Esophagus muscularis mucosa (tissue), 4 donors: ENCODE measurements around the gene PLEKHA6. TPM values are rescaled to one million over a fixed set of nuclear protein-coding genes. Genes with fewer than 3 reads are reported as not detected.

Source experiments
- DNase-seq: peaks from one replicate; pipeline ENCODE4 v3.0.0-alpha.2; 2017; ENCODE audit errors: extremely low spot score
- H3K27ac ChIP-seq, 4 donors: fragments of 200-600 bp; sonication (generic); replicated peaks in 1 of 4; 1 replicate in 3 of 4; 2 replicates in 1 of 4; pipeline ENCODE4 v1.5.1; 2016 to 2019; ENCODE audit warnings: mild to moderate bottlenecking in 1 of 4
- H3K27me3 ChIP-seq, 4 donors: fragments of 200-600 bp; sonication (generic); one replicate each; pipeline versions ENCODE4 v1.5.1 to v1.6.0; 2016 to 2019
- H3K36me3 ChIP-seq, 4 donors: fragments of 200-600 bp; sonication (generic); one replicate each; pipeline ENCODE4 v1.5.1; 2016 to 2019
- H3K4me1 ChIP-seq, 4 donors: fragments of 200-600 bp; sonication (generic); one replicate each; pipeline ENCODE4 v1.5.1; 2016 to 2019
- H3K4me3 ChIP-seq, 4 donors: fragments of 200-600 bp; sonication (generic); 1 replicate in 2 of 4; 2 replicates in 2 of 4; pipeline ENCODE4 v1.5.1; 2016 to 2019; ENCODE audit warnings: mild to moderate bottlenecking in 4 of 4, moderate library complexity in 1 of 4
- H3K9me3 ChIP-seq, 4 donors: fragments of 200-600 bp; sonication (generic); 1 replicate in 3 of 4; 2 replicates in 1 of 4; pipeline ENCODE4 v1.5.1; 2016 to 2019
- CTCF ChIP-seq, 3 experiments: fragments of 200-600 bp in 2 of 3; fragments of 450-650 bp in 1 of 3; sonication (generic) in 2 of 3; IDR thresholded peaks; one replicate each; pipeline ENCODE4 v1.5.1; 2017 to 2019; ENCODE audit warnings: antibody characterized with exemption in 3 of 3, mild to moderate bottlenecking in 2 of 3, moderate library complexity in 1 of 3
- EP300 ChIP-seq: sonication (generic); formaldehyde crosslinking; IDR thresholded peaks from one replicate; pipeline ENCODE4 v1.6.1; 2017; ENCODE audit warnings: antibody characterized with exemption
- POLR2A ChIP-seq: fragments of 450-650 bp; IDR thresholded peaks from one replicate; pipeline ENCODE4 v1.6.1; 2017; ENCODE audit warnings: antibody characterized with exemption, moderate library complexity, mild to moderate bottlenecking, low read depth
- POLR2AphosphoS5 ChIP-seq, 2 donors: sonication (generic); formaldehyde crosslinking; IDR thresholded peaks; one replicate each; pipeline ENCODE4 v1.6.1; 2017; ENCODE audit warnings: antibody characterized with exemption in 2 of 2
- WGBS: methylation state at CpG from one replicate; pipeline ENCODE4 v1.1.5; 2018; 5-methylcytosine and 5-hydroxymethylcytosine counted together
- intact Hi-C: fragments of 100-400 bp; cut with DNase I; formaldehyde crosslinking; loops from one replicate; pipeline ENCODE4 v1.15.1; 2023
- total RNA-seq, 4 donors: library from RNA; depleted of rRNA; stranded (reverse); fragments of >200 nt; gene quantifications; one replicate each; pipeline versions ENCODE4 v1.1.0 to v1.2.1, GENCODE V29; 2016

The PLEKHA6 gene
- total RNA-seq, 4 donors from 2014 or later, result 11.9 to 22.4 (median 15.9) TPM

DNA sequence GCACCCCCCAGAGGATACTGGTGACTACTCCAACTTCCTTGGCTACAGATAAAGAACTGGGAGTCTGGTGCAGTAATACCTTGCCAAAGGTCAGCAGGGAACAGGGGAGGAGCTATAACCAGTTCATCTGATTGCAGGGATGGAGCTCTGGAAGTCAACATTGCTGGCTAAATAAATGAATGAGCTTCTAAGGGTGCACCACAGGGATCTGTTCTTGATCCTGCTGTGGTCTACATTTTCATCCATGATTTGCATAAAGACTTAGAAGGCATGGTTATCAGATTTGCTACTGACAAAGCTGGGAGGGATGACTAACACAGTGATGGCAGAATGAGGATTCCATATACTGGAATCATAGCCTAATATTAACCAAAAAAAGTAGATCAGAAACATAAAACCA, 18.3 kb downstream of the PLEKHA6 start:
- peaks cover 0 to 27% (median 0%) of the 10 kb centered on the region in 4 donors for H3K27me3 ChIP-seq
- no peaks in the 10 kb centered on the region for H3K36me3 ChIP-seq
- H3K4me3 ChIP-seq, result no peak overlapping the region
- H3K27ac ChIP-seq, result no peak overlapping the region
- no peak for DNase-seq
- no peaks in the 10 kb centered on the region for H3K9me3 ChIP-seq
- peaks cover 0 to 25% (median 20%) of the 10 kb centered on the region in 4 donors for H3K4me1 ChIP-seq
- intact Hi-C loops, result no loop called here
- TF ChIP-seq CTCF (IDR thresholded peaks at IDR 0.05), result no peak

- Histone ChIP-seq H3K36me3 (no peaks in the 10 kb centered on the region), H3K27ac (no peak overlapping the region), H3K27me3 (peaks cover 0 to 30% (median 0%) of the 10 kb centered on the region in 4 donors), H3K4me1 (peaks cover 3 to 25% (median 20%) of the 10 kb centered on the region in 4 donors), H3K4me3 (no peak overlapping the region), H3K9me3 (no peaks in the 10 kb centered on the region)
- WGBS, result 50% methylated on average over 7 of the region's 12 CpGs
- DNase-seq, result no peak
- intact Hi-C loops, result no loop called here
- no peak for TF ChIP-seq POLR2A
- no peak for TF ChIP-seq POLR2AphosphoS5 (IDR thresholded peaks at IDR 0.05)
- TF ChIP-seq EP300, result no peak
- no peak for TF ChIP-seq CTCF (IDR thresholded peaks at IDR 0.05)
Measured at GRCh38 chr1:204340081-204340889, 19.4 kb downstream of the PLEKHA6 start.

- Histone ChIP-seq H3K27me3 (peaks cover 0 to 36% (median 0%) of the 10 kb centered on the region in 4 donors), H3K27ac (no peak overlapping the region), H3K4me3 (no peak overlapping the region), H3K4me1 (peaks cover 5 to 25% (median 20%) of the 10 kb centered on the region in 4 donors), H3K36me3 (no peaks in the 10 kb centered on the region), H3K9me3 (no peaks in the 10 kb centered on the region)
- DNase-seq, result no peak
- intact Hi-C loops, result no loop called here
- TF ChIP-seq POLR2AphosphoS5 (IDR thresholded peaks at IDR 0.05) (no peak), EP300 (no peak), POLR2A (no peak), CTCF (IDR thresholded peaks at IDR 0.05) (no peak)
Measured at GRCh38 chr1:204339541-204339940, 20.2 kb downstream of the PLEKHA6 start.

- DNase-seq, result no peak
- no peak overlapping the region for H3K27ac ChIP-seq
- 90% methylated on average over 11 of the region's 12 CpGs for WGBS
- H3K4me3 ChIP-seq, result no peak overlapping the region
- no peaks in the 10 kb centered on the region for H3K9me3 ChIP-seq
- H3K36me3 ChIP-seq, result no peaks in the 10 kb centered on the region
- H3K27me3 ChIP-seq, result peaks cover 0 to 38% (median 0%) of the 10 kb centered on the region in 4 donors
- H3K4me1 ChIP-seq, result peaks cover 5 to 25% (median 20%) of the 10 kb centered on the region in 4 donors
- no peak for TF ChIP-seq EP300
- intact Hi-C loops, result no loop called here
Measured at GRCh38 chr1:204338997-204339396, 20.7 kb downstream of the PLEKHA6 start.

GRCh38 chr1:204338360-204338759, 21.4 kb downstream of the PLEKHA6 start:
- no peaks in the 10 kb centered on the region for H3K9me3 ChIP-seq
- H3K4me1 ChIP-seq, result peaks cover 5 to 32% (median 23%) of the 10 kb centered on the region in 4 donors
- H3K27ac ChIP-seq, result no peak overlapping the region
- intact Hi-C loops, result no loop called here
- no peak overlapping the region for H3K4me3 ChIP-seq
- no peak for DNase-seq
- TF ChIP-seq POLR2AphosphoS5 (IDR thresholded peaks at IDR 0.05), result no peak
- TF ChIP-seq POLR2A, result no peak
- TF ChIP-seq EP300, result no peak
- TF ChIP-seq CTCF (IDR thresholded peaks at IDR 0.05), result no peak
- 82% methylated on average over 2 of the region's 2 CpGs for WGBS
- H3K27me3 ChIP-seq, result peaks cover 0 to 41% (median 0%) of the 10 kb centered on the region in 4 donors
- H3K36me3 ChIP-seq, result no peaks in the 10 kb centered on the region
